ENCODE results near the gene PRDM5. TPM values are rescaled to one million over a fixed set of nuclear protein-coding genes. Genes with fewer than 3 reads are reported as not detected.

Gene PRDM5
- total and polyA plus RNA-seq, 2 donors (not counting 1 experiment from before 2014, with no cell fraction given): 8.6 to 19.0 TPM

DNA sequence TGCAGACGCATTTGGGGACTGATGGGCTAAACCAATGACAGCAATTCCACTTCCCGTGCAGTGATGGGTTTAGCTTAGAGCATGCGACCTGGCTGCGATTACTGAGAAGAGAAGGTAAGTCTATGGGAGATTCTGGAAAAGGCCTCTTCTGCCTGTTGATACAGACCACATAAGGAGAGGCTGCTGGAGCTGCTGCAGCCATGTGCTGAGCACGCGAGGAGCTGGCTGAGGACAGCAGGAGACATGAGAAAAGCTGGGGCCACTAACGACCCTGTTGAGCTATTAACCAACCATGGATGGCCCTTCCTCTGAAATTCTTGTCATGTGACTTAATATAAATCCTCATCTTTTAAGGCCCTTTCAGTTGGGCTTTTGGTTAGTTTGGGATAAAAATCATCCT lies 199.9 kb downstream of the PRDM5 start:
- Histone ChIP-seq H3K4me3 (replicated peaks in 1 of 4; ENCODE audit: control extremely low read depth in 1 of 4, insufficient read depth in 1 of 4, low read depth in 3 of 4, low read length in 4 of 4) (no peak overlapping the region), H3K27ac (ENCODE audit: insufficient read depth, low read length) (no peak overlapping the region), H2AFZ (ENCODE audit: low read length) (no peak overlapping the region), H4K20me1 (ENCODE audit: control insufficient read depth, extremely low read depth, insufficient read depth, low read length) (no peaks in the 10 kb centered on the region), H3K4me2 (ENCODE audit: extremely low read depth, insufficient read depth, low read length) (no peak overlapping the region), H3K9me3 (ENCODE audit: control insufficient read depth, insufficient read depth, low read depth, low read length) (no peaks in the 10 kb centered on the region), H3K27me3 (ENCODE audit: control insufficient read depth, insufficient read depth, low read length) (no peaks in the 10 kb centered on the region), H3K4me1 (ENCODE audit: control insufficient read depth, extremely low read depth, insufficient read depth, low read length) (peaks cover 2% of the 10 kb centered on the region), H3K79me2 (ENCODE audit: control insufficient read depth, insufficient read depth, low read length) (no peaks in the 10 kb centered on the region), H3K9ac (ENCODE audit: insufficient read depth, low read length) (no peak overlapping the region), H3K36me3 (ENCODE audit: control insufficient read depth, insufficient read depth, low read length) (no peaks in the 10 kb centered on the region)
- no peak for TF ChIP-seq EZH2 (IDR thresholded peaks at IDR 0.05; ENCODE audit: low read length, missing control alignments)
- TF ChIP-seq, protein P1, sequence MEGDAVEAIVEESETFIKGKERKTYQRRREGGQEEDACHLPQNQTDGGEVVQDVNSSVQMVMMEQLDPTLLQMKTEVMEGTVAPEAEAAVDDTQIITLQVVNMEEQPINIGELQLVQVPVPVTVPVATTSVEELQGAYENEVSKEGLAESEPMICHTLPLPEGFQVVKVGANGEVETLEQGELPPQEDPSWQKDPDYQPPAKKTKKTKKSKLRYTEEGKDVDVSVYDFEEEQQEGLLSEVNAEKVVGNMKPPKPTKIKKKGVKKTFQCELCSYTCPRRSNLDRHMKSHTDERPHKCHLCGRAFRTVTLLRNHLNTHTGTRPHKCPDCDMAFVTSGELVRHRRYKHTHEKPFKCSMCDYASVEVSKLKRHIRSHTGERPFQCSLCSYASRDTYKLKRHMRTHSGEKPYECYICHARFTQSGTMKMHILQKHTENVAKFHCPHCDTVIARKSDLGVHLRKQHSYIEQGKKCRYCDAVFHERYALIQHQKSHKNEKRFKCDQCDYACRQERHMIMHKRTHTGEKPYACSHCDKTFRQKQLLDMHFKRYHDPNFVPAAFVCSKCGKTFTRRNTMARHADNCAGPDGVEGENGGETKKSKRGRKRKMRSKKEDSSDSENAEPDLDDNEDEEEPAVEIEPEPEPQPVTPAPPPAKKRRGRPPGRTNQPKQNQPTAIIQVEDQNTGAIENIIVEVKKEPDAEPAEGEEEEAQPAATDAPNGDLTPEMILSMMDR (conservative IDR thresholded peaks at IDR 0.05 in 1 of 2, IDR thresholded peaks at IDR 0.05 in 1 of 2; ENCODE audit: low read depth in 1 of 2, low read length in 2 of 2): no peak
- no peak for DNase-seq (ENCODE audit: low read depth in 2 of 2)

DNA sequence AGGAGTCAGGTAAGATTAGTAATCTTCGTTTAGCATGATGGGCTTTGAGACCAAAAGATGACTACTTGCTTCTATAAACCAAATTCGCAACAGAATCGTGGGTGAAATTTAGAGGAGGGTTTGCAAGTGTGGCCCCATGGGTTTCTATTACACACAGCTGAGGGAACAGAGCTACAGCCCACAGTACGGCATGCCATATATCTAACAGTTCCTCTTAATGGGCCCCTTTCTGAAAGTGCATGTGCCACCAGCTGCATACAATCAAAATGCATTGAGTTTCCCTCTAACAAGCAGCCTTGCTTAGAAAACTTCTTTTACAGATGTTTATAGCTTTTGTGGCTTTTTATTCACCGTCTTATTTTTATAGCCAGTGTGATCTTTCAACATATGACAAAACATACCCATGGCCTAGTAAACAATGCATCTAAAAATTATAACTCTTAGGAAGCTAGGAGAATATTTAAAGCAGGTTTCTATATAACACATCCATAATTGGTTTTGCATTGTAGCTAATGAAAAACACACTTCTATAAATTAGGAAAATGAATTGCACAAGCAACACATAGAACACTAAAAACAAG lies 202.1 kb downstream of the PRDM5 start:
- Histone ChIP-seq H3K4me1 (ENCODE audit: control insufficient read depth, extremely low read depth, insufficient read depth, low read length) (peaks cover 2% of the 10 kb centered on the region), H3K36me3 (ENCODE audit: control insufficient read depth, insufficient read depth, low read length) (no peaks in the 10 kb centered on the region), H3K9ac (ENCODE audit: insufficient read depth, low read length) (no peak overlapping the region), H2AFZ (ENCODE audit: low read length) (no peak overlapping the region), H3K4me2 (ENCODE audit: extremely low read depth, insufficient read depth, low read length) (no peak overlapping the region), H3K27me3 (ENCODE audit: control insufficient read depth, insufficient read depth, low read length) (no peaks in the 10 kb centered on the region), H4K20me1 (ENCODE audit: control insufficient read depth, extremely low read depth, insufficient read depth, low read length) (no peaks in the 10 kb centered on the region), H3K79me2 (ENCODE audit: control insufficient read depth, insufficient read depth, low read length) (no peaks in the 10 kb centered on the region), H3K9me3 (ENCODE audit: control insufficient read depth, insufficient read depth, low read depth, low read length) (no peaks in the 10 kb centered on the region), H3K27ac (ENCODE audit: insufficient read depth, low read length) (no peak overlapping the region), H3K4me3 (replicated peaks in 1 of 4; ENCODE audit: control extremely low read depth in 1 of 4, insufficient read depth in 1 of 4, low read depth in 3 of 4, low read length in 4 of 4) (no peak overlapping the region)
- TF ChIP-seq, protein P1 (conservative IDR thresholded peaks at IDR 0.05 in 1 of 2, IDR thresholded peaks at IDR 0.05 in 1 of 2; ENCODE audit: low read depth in 1 of 2, low read length in 2 of 2): no peak
- no peak for TF ChIP-seq EZH2 (IDR thresholded peaks at IDR 0.05; ENCODE audit: low read length, missing control alignments)
- no peak for DNase-seq (ENCODE audit: low read depth in 2 of 2)

DNA sequence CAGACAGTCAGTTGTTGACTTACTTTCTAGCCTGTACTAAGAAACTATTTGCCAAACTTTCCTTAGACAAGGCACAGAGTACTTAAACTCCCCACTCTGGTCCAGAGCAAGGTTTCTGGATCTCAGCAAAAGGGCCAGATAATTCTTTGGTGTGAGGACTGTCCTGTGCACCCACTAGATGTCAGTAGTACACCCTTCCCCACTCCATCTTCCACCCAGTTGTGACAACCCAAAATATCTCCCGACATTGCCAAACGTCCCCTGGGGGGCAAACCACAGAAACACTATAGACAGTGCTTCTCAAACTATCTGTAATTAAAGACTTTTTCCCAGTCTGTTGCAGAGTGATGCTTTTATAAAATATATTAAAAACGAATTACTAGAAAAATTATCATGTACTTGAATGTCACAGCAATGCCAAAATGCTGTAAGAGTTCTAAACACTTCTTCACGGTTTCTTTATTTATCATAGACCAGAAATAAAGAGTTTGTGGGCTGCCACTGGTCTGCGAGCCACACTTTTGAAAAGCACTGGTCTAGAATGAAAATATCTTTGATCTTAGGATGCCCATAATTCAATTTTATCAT lies 203.5 kb downstream of the PRDM5 start:
- Histone ChIP-seq H3K9me3 (ENCODE audit: control insufficient read depth, insufficient read depth, low read depth, low read length) (no peaks in the 10 kb centered on the region), H3K4me1 (ENCODE audit: control insufficient read depth, extremely low read depth, insufficient read depth, low read length) (peaks cover 2% of the 10 kb centered on the region), H3K36me3 (ENCODE audit: control insufficient read depth, insufficient read depth, low read length) (no peaks in the 10 kb centered on the region), H3K9ac (ENCODE audit: insufficient read depth, low read length) (no peak overlapping the region), H2AFZ (ENCODE audit: low read length) (no peak overlapping the region), H3K4me2 (ENCODE audit: extremely low read depth, insufficient read depth, low read length) (no peak overlapping the region), H3K4me3 (replicated peaks in 1 of 4; ENCODE audit: control extremely low read depth in 1 of 4, insufficient read depth in 1 of 4, low read depth in 3 of 4, low read length in 4 of 4) (no peak overlapping the region), H3K27ac (ENCODE audit: insufficient read depth, low read length) (no peak overlapping the region), H3K27me3 (ENCODE audit: control insufficient read depth, insufficient read depth, low read length) (no peaks in the 10 kb centered on the region), H3K79me2 (ENCODE audit: control insufficient read depth, insufficient read depth, low read length) (no peaks in the 10 kb centered on the region), H4K20me1 (ENCODE audit: control insufficient read depth, extremely low read depth, insufficient read depth, low read length) (no peaks in the 10 kb centered on the region)
- peak; percentile 40 to 60 for DNase-seq (ENCODE audit: low read depth in 2 of 2)
- TF ChIP-seq EZH2 (IDR thresholded peaks at IDR 0.05; ENCODE audit: low read length, missing control alignments): no peak
- TF ChIP-seq, protein P1 (conservative IDR thresholded peaks at IDR 0.05 in 1 of 2, IDR thresholded peaks at IDR 0.05 in 1 of 2; ENCODE audit: low read depth in 1 of 2, low read length in 2 of 2): peak; percentile 86 to 89

Data from fibroblast of lung (primary cell).